GM18511 (cell line): ENCODE measurements around the gene CLINT1.

Experiments
- ATAC-seq: cut with Tn5 transposase; IDR thresholded peaks from one replicate; pipeline ENCODE4 v1.9.1; 2021; ENCODE audit warnings: mild to moderate bottlenecking, moderate library complexity; ENCODE audit not compliant: unreplicated experiment

CLINT1 gene

GRCh38 chr5:157766442-157766841 lies 92.5 kb downstream of the CLINT1 start:
- no peak for ATAC-seq

- no peak for ATAC-seq
Measured at GRCh38 chr5:157764531-157764930, 94.4 kb downstream of the CLINT1 start.

GRCh38 chr5:157761690-157762621 lies 97.0 kb downstream of the CLINT1 start:
- peak; percentile 84 for ATAC-seq

GRCh38 chr5:157758706-157759105 lies 100.2 kb downstream of the CLINT1 start:
- no peak for ATAC-seq

GRCh38 chr5:157756122-157756521 lies 102.8 kb downstream of the CLINT1 start:
- no peak for ATAC-seq

GRCh38 chr5:157750320-157750719 lies 108.6 kb downstream of the CLINT1 start:
- no peak for ATAC-seq

- no peak for ATAC-seq
Measured at GRCh38 chr5:157749462-157749799, 109.5 kb downstream of the CLINT1 start.

- ATAC-seq = no peak
Measured at GRCh38 chr5:157748760-157749461, 110.0 kb downstream of the CLINT1 start.

GRCh38 chr5:157747766-157748700 lies 110.9 kb downstream of the CLINT1 start:
- ATAC-seq = no peak

GRCh38 chr5:157747173-157747740 lies 111.7 kb downstream of the CLINT1 start:
- no peak for ATAC-seq

- ATAC-seq = no peak
Measured at GRCh38 chr5:157745041-157745456, 113.9 kb downstream of the CLINT1 start.

GRCh38 chr5:157744051-157745011 lies 114.6 kb downstream of the CLINT1 start:
- ATAC-seq = peak; percentile 43

- ATAC-seq = peak; percentile 91
Measured at GRCh38 chr5:157743163-157744050, 115.5 kb downstream of the CLINT1 start, which contains the start of gene LSM11. Gene LSM11, plus strand, starts transcription at chr5:157743712. Its CDS starts 39 bp downstream, at chr5:157743751.

GRCh38 chr5:157741131-157741530 lies 117.8 kb downstream of the CLINT1 start:
- ATAC-seq = no peak

- no peak for ATAC-seq
Measured at GRCh38 chr5:157740229-157740610, 118.7 kb downstream of the CLINT1 start.

GRCh38 chr5:157739388-157740228 lies 119.3 kb downstream of the CLINT1 start:
- no peak for ATAC-seq

- ATAC-seq = no peak
Measured at GRCh38 chr5:157735991-157736390, 123.0 kb downstream of the CLINT1 start.
